ENCODE data around the gene PPARG.

- TF ChIP-seq CTCF (IDR thresholded peaks at IDR 0.05) (no peak), POLR2A (IDR thresholded peaks at IDR 0.05) (no peak)
These were observed 112.3 kb downstream of the PPARG start for GRCh38 chr3:12401208-12401607.

Measured in suprapubic skin (tissue), 3 donors.